T-cell (primary cell): ENCODE results near the gene CKS2. TPM values are rescaled to one million over a fixed set of nuclear protein-coding genes. Genes with fewer than 3 reads are reported as not detected.
"Not testable (repeated sequence)": the region's sequence is repeated elsewhere in the genome, so short reads cannot be mapped to it uniquely, and the experiment has no call there.

Experiments
- ATAC-seq, 4 experiments: fragments of 200-7000 bp in 3 of 4; fragments of 150-1000 bp in 1 of 4; cut with Tn5 transposase; replicated peaks in 1 of 4; 1 replicate in 3 of 4; 2 replicates in 1 of 4; pipeline ENCODE4 v1.10.0; 2021; ENCODE audit warnings: moderate library complexity in 3 of 4, mild to moderate bottlenecking in 2 of 4, moderate number of reproducible peaks in 1 of 4
- CTCF ChIA-PET, 2 donors: fragments of 300-600 bp; sonication (Branson Sonifier 250); formaldehyde crosslinking; loops; one replicate each; lab custom pipeline; 2022; ENCODE audit warnings: antibody characterized with exemption in 2 of 2; lab: Charles Lee
- POLR2A ChIA-PET, 2 donors: fragments of 300-600 bp; sonication (Branson Sonifier 250); formaldehyde crosslinking; loops; one replicate each; lab custom pipeline; 2022; ENCODE audit warnings: antibody characterized with exemption in 2 of 2; lab: Charles Lee
- DNase-seq, 35 experiments: peaks; one replicate each; pipeline versions ENCODE4 v3.0.0 to v3.0.0-alpha.2; 2013 to 2023
- H3K27ac ChIP-seq: one replicate; pipeline ENCODE4 v1.5.1; 2013; ENCODE audit warnings: low read length
- H3K27me3 ChIP-seq, 2 experiments: replicated peaks in 1 of 2; 1 replicate in 1 of 2; 2 replicates in 1 of 2; pipeline versions ENCODE4 v1.6.1 to v1.7.0; 2013; ENCODE audit warnings: low read length in 1 of 2, mixed read lengths in 1 of 2; ENCODE audit not compliant: control insufficient read depth in 2 of 2, insufficient read depth in 2 of 2; ENCODE audit errors: extremely low read depth in 1 of 2
- H3K36me3 ChIP-seq, 2 donors: 1 replicate in 1 of 2; 2 replicates in 1 of 2; pipeline versions ENCODE4 v1.6.1 to v1.7.0; 2013; ENCODE audit warnings: low read length in 1 of 2; ENCODE audit not compliant: control insufficient read depth in 2 of 2, insufficient read depth in 1 of 2; ENCODE audit errors: extremely low read depth in 1 of 2
- H3K4me1 ChIP-seq, 2 experiments: 1 replicate in 1 of 2; 2 replicates in 1 of 2; pipeline versions ENCODE4 v1.6.1 to v1.7.0; 2013; ENCODE audit warnings: low read length in 2 of 2, mixed read lengths in 1 of 2; ENCODE audit not compliant: insufficient read depth in 2 of 2, control insufficient read depth in 1 of 2; ENCODE audit errors: extremely low read depth in 1 of 2
- H3K4me3 ChIP-seq, 2 donors: 1 replicate in 1 of 2; 2 replicates in 1 of 2; pipeline versions ENCODE4 v1.5.1 to v1.7.0; 2013; ENCODE audit warnings: mild to moderate bottlenecking in 2 of 2, low read length in 1 of 2, moderate library complexity in 1 of 2; ENCODE audit not compliant: control insufficient read depth in 1 of 2; ENCODE audit errors: extremely low read depth in 1 of 2
- H3K9me3 ChIP-seq: 2 replicates; pipeline ENCODE4 v1.7.0; 2013
- H3K27ac Mint-ChIP-seq, 2 donors: one replicate each; pipeline ENCODE4 v1.8.0; 2020 to 2021; ENCODE audit warnings: mild to moderate bottlenecking in 2 of 2, mixed read lengths in 2 of 2
- H3K27me3 Mint-ChIP-seq, 2 donors: one replicate each; pipeline ENCODE4 v1.8.0; 2021 to 2022; ENCODE audit warnings: mixed read lengths in 2 of 2
- H3K36me3 Mint-ChIP-seq: one replicate; pipeline ENCODE4 v1.8.0; 2021; ENCODE audit warnings: mixed read lengths
- H3K4me1 Mint-ChIP-seq, 3 donors: one replicate each; pipeline ENCODE4 v1.8.0; 2020 to 2022; ENCODE audit warnings: mixed read lengths in 3 of 3, mild to moderate bottlenecking in 1 of 3
- H3K4me3 Mint-ChIP-seq, 3 donors: one replicate each; pipeline ENCODE4 v1.8.0; 2020 to 2022; ENCODE audit warnings: mild to moderate bottlenecking in 3 of 3, mixed read lengths in 3 of 3, moderate library complexity in 3 of 3
- H3K9me3 Mint-ChIP-seq, 3 donors: one replicate each; pipeline ENCODE4 v1.8.0; 2020 to 2022; ENCODE audit warnings: mixed read lengths in 3 of 3
- WGBS: methylation state at CpG from one replicate; pipeline ENCODE4 v1.1.5; 2013; ENCODE audit warnings: missing lambda C conversion rate; ENCODE audit not compliant: insufficient coverage; 5-methylcytosine and 5-hydroxymethylcytosine counted together
- total RNA-seq, 35 experiments: library from RNA in 6 of 35; stranded (reverse) in 6 of 35; fragments of 120-200 nt in 1 of 35; gene quantifications; one replicate each; pipeline versions ENCODE4 v1.2.1 to v1.2.4 and lab custom pipeline; 2013 to 2026

CKS2 gene
- total RNA-seq, 5 donors from 2014 or later (not counting 1 experiment from before 2014, with no cell fraction given) = 8.6 to 13.1 (median 9.2) TPM

DNA sequence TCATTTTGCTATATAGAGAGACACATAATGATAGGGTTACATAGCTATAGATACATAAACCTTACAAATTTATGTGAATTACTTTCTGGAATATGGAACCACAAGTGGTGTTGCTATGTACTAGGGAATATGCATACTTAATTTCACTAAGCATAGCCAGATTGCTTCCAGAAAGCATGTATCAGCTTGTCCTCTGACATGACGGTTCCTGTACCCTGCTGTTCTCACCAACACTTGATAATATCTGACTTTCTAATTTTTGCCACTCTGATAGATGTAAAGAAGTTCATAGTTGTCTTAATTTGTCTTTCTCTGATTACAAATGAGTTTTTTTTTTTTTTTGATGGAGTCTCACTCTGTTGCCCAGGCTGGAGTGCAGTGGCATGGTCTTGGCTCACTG lies 18.0 kb upstream of the CKS2 start:
- Mint-ChIP-seq H3K4me3 (no peak overlapping the region), H3K27me3 (peaks cover 7 to 9% of the 10 kb centered on the region in 2 donors), H3K9me3 (peaks cover 0 to 9% (median 0%) of the 10 kb centered on the region in 3 donors), H3K36me3 (peaks cover 5% of the 10 kb centered on the region), H3K27ac (no peak overlapping the region), H3K4me1 (no peaks in the 10 kb centered on the region)
- ATAC-seq = no peak
- H3K27ac ChIP-seq = no peak overlapping the region
- WGBS = no CpG with 5 or more reads among the region's 1 CpG
- POLR2A ChIA-PET = no interaction called here
- H3K27me3 ChIP-seq = peaks cover 0 to 8% of the 10 kb centered on the region in 2 experiments
- no peak overlapping the region for H3K4me3 ChIP-seq
- CTCF ChIA-PET = no interaction called here
- no peaks in the 10 kb centered on the region for H3K4me1 ChIP-seq
- no peak for DNase-seq
- no peaks in the 10 kb centered on the region for H3K9me3 ChIP-seq
- H3K36me3 ChIP-seq = no peaks in the 10 kb centered on the region

DNA sequence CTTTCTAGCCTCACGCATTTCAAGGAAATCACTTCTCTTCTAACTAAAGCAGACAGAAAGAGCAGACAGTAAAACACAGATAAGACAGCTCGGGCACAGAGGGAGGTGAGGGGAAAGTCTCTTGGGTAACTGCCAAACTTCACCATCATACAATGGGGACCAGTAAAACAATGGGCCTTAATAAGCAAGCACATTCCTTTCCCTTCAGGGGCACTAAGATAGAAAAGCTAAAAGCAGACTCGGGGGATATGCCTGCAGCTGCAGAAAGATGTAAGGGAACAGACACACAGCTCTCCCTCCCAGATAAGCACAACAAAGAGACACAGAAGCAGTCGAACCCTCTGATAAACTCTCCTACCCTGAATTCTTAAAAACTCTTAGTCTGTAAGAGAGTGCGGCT lies 15.6 kb upstream of the CKS2 start:
- H3K4me1 ChIP-seq = no peaks in the 10 kb centered on the region
- no peak overlapping the region for H3K27ac Mint-ChIP-seq
- peaks cover 5% of the 10 kb centered on the region for H3K36me3 Mint-ChIP-seq
- H3K4me1 Mint-ChIP-seq = no peaks in the 10 kb centered on the region
- H3K9me3 Mint-ChIP-seq = peaks cover 0 to 9% (median 0%) of the 10 kb centered on the region in 3 donors
- no peak overlapping the region for H3K4me3 Mint-ChIP-seq
- H3K4me3 ChIP-seq = no peak overlapping the region
- H3K27ac ChIP-seq = no peak overlapping the region
- H3K27me3 Mint-ChIP-seq = peaks cover 7 to 9% of the 10 kb centered on the region in 2 donors
- POLR2A ChIA-PET = no interaction called here
- no peaks in the 10 kb centered on the region for H3K36me3 ChIP-seq
- H3K9me3 ChIP-seq = no peaks in the 10 kb centered on the region
- peaks cover 0 to 8% of the 10 kb centered on the region in 2 experiments for H3K27me3 ChIP-seq
- WGBS = no CpG with 5 or more reads among the region's 5 CpGs
- CTCF ChIA-PET = no interaction called here
- ATAC-seq = no peak
- no peak for DNase-seq

DNA sequence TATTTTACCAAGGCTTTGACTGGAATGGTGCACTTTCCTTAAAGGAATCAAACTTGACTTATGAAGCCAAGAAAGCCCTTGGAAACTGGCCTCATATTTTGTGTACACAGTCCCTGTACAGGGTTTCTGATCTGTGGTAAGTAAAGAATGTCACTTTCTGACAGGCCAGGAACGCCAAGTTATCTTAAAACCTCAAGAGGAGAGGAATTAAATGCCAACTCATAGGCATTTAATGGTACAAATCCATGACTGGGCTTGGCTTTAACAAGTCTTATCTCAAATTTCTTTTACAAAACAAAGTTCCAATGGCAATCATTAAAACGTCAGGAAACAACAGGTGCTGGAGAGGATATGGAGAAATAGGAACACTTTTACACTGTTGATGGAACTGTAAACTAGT lies 9.0 kb upstream of the CKS2 start:
- DNase-seq, H3K27me3 Mint-ChIP-seq, H3K27ac ChIP-seq, H3K27ac Mint-ChIP-seq, H3K4me3 Mint-ChIP-seq, H3K4me1 Mint-ChIP-seq, H3K4me3 ChIP-seq, H3K4me1 ChIP-seq, POLR2A ChIA-PET, CTCF ChIA-PET, H3K9me3 ChIP-seq, H3K36me3 ChIP-seq, H3K36me3 Mint-ChIP-seq, ATAC-seq, H3K9me3 Mint-ChIP-seq, H3K27me3 ChIP-seq: not testable (repeated sequence)
- no CpG with 5 or more reads among the region's 2 CpGs for WGBS

DNA sequence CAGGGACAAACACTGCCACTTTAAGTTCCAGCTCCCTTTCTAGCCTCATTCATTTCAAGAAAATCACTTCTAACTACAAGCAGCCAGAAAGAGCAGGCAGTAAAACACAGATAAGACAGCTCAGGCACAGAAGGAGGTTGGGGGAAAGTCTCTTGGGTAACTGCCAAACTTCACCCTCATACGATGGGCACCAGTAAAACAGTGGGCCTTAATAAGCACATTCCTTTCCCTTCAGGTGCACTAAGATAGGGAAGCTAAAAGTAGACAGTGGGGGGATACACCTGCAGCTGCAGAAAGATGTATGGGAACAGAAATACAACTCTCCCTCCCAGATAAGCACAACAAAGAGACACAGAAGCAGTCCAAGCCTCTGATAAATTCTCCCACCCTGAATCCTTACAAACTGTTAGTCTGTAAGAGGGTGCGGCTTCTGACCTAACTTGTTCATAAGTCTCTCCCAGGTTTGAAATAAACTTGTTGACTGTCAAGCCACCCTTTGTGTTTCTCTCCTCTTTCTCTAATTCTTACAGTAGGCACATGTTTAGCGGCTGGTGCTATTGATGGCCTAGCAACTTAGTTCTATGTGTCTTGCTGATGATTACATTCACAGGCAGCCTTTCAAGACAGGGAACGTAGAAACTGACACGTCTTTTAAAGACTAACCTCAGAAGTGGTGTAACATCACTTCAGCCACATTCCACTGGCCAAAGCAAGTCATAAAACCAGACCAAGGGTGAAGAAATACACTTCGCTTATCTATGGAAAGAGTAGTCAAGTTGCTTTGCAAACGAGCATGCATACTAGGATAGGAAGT lies 6.8 kb upstream of the CKS2 start:
- Mint-ChIP-seq H3K4me3 (no peak overlapping the region), H3K27me3 (no peaks in the 10 kb centered on the region), H3K36me3 (peaks cover 3% of the 10 kb centered on the region), H3K9me3 (no peaks in the 10 kb centered on the region), H3K4me1 (peaks cover 0 to 5% (median 5%) of the 10 kb centered on the region in 3 donors), H3K27ac (no peak overlapping the region)
- ChIA-PET POLR2A (no interaction called here), CTCF (no interaction called here)
- DNase-seq (no peak), ATAC-seq (no peak)
- Histone ChIP-seq H3K4me3 (no peak overlapping the region), H3K27me3 (no peaks in the 10 kb centered on the region), H3K9me3 (no peaks in the 10 kb centered on the region), H3K27ac (no peak overlapping the region), H3K4me1 (peaks cover 0 to 2% of the 10 kb centered on the region in 2 experiments), H3K36me3 (peaks cover 0 to 3% of the 10 kb centered on the region in 2 donors)
- WGBS = 86% methylated on average over 2 of the region's 7 CpGs

DNA sequence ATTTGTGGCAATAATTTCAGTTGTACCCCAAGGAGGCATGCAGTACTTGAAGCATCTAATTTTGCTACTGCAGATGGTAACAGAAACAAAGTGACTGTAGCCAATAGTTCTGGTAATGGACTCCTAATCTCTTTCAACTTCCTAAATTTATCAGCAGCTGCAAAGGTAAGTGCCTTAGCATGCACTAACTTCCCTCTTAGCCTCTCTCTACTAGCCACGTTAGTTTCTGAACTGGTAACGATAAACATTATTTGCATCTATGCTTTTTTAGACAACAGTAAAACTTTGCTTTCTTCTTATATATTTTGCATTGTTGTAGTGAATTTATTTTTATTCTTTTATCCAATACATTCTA lies 6.2 kb upstream of the CKS2 start:
- H3K9me3 ChIP-seq = no peaks in the 10 kb centered on the region
- no peaks in the 10 kb centered on the region for H3K27me3 Mint-ChIP-seq
- no peak overlapping the region for H3K27ac Mint-ChIP-seq
- no peak for ATAC-seq
- H3K4me1 Mint-ChIP-seq = peaks cover 0 to 10% (median 9%) of the 10 kb centered on the region in 3 donors
- H3K27me3 ChIP-seq = no peaks in the 10 kb centered on the region
- no peaks in the 10 kb centered on the region for H3K9me3 Mint-ChIP-seq
- peaks cover 2 to 7% of the 10 kb centered on the region in 2 experiments for H3K4me1 ChIP-seq
- DNase-seq = no peak
- peaks cover 3% of the 10 kb centered on the region for H3K36me3 Mint-ChIP-seq
- peaks cover 0 to 3% of the 10 kb centered on the region in 2 donors for H3K36me3 ChIP-seq
- no peak overlapping the region for H3K4me3 ChIP-seq
- no CpG with 5 or more reads among the region's 2 CpGs for WGBS
- POLR2A ChIA-PET = no interaction called here
- no peak overlapping the region for H3K4me3 Mint-ChIP-seq
- CTCF ChIA-PET = interaction anchor here in 1 of 2 donors (0.7 kb wide), 1 partner anchor 1874 kb away, joined by 3 read pairs; no protein-coding TSS in a partner anchor
- no peak overlapping the region for H3K27ac ChIP-seq

DNA sequence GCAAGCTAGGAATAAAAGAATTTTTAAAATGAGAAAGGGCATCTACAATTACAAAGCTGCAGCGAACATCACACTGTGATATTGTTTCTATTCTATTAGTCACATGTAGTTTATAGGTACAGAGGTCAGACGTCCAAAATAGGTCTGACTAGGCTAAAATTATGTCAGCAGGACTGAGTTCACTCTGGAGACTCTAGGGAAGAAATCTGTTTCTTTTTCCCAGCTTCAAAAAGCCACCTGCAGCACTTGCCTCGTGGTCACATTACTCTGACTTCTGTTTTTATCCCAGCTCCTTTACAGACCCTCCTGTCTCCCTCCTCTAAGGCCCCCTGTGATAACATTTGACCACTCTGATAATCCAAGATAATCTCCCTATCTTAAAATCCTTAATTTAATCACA lies 5.1 kb upstream of the CKS2 start:
- Histone ChIP-seq H3K36me3 (peaks cover 0 to 3% of the 10 kb centered on the region in 2 donors), H3K27me3 (no peaks in the 10 kb centered on the region), H3K4me1 (peaks cover 2 to 11% of the 10 kb centered on the region in 2 experiments), H3K27ac (no peak overlapping the region), H3K9me3 (no peaks in the 10 kb centered on the region), H3K4me3 (no peak overlapping the region)
- ATAC-seq (no peak), DNase-seq (no peak)
- Mint-ChIP-seq H3K27me3 (no peaks in the 10 kb centered on the region), H3K27ac (no peak overlapping the region), H3K4me1 (peaks cover 4 to 18% (median 16%) of the 10 kb centered on the region in 3 donors), H3K4me3 (no peak overlapping the region), H3K36me3 (peaks cover 3% of the 10 kb centered on the region), H3K9me3 (no peaks in the 10 kb centered on the region)
- ChIA-PET POLR2A (interaction anchor here in 1 of 2 donors (0.5 kb wide), 1 partner anchor 1744 kb away, joined by 6 read pairs; no protein-coding TSS in a partner anchor), CTCF (no interaction called here)
- WGBS = 25% methylated on average over 1 of the region's 3 CpGs
